D721Med (cell line): ENCODE data around the gene STAB1.

ENCODE experiments used
- DNase-seq: peaks from one replicate; pipeline ENCODE4 v3.0.0; 2011; ENCODE audit warnings: low spot score; ENCODE audit not compliant: insufficient read length
- FAIRE-seq: peaks from 2 replicates; lab custom pipeline; 2011; peaks lifted over from hg19 to GRCh38; lab: Jason Lieb, UNC
- CTCF ChIP-seq: IDR thresholded peaks from 2 replicates; pipeline ENCODE4 v1.5.1; 2012; ENCODE audit warnings: mild to moderate bottlenecking, control low read depth; ENCODE audit not compliant: insufficient read depth; ENCODE audit errors: missing control alignments

STAB1 gene

GRCh38 chr3:52504977-52505376 lies 9.8 kb downstream of the STAB1 start:
- no peak for FAIRE-seq
- no peak for DNase-seq
- no peak for TF ChIP-seq CTCF

- DNase-seq, result no peak
- TF ChIP-seq CTCF, result no peak
- no peak for FAIRE-seq
These were observed 11.3 kb downstream of the STAB1 start for GRCh38 chr3:52506266-52506966.

- FAIRE-seq, result no peak
- TF ChIP-seq CTCF, result no peak
These were observed 12.2 kb downstream of the STAB1 start for GRCh38 chr3:52507359-52507758.

GRCh38 chr3:52509753-52510328 lies 14.7 kb downstream of the STAB1 start:
- FAIRE-seq (no peak), DNase-seq (no peak)
- TF ChIP-seq CTCF, result no peak

More at GRCh38 chr3:52507359-52507758, 12.2 kb downstream of the STAB1 start:
- DNase-seq, result no peak

- no peak for FAIRE-seq
- DNase-seq, result no peak
- TF ChIP-seq CTCF, result no peak
These were observed 16.4 kb downstream of the STAB1 start for GRCh38 chr3:52511509-52511908.

GRCh38 chr3:52512105-52512504 lies 17.0 kb downstream of the STAB1 start:
- FAIRE-seq, result no peak
- no peak for TF ChIP-seq CTCF

GRCh38 chr3:52512727-52513126 lies 17.6 kb downstream of the STAB1 start:
- no peak for TF ChIP-seq CTCF
- no peak for FAIRE-seq
- DNase-seq, result no peak

More at GRCh38 chr3:52512105-52512504, 17.0 kb downstream of the STAB1 start:
- no peak for DNase-seq
